Esophagus squamous epithelium (tissue), 4 donors: Measurements from ENCODE around the gene BMPER.

Experiments
- CTCF ChIP-seq, 6 experiments: fragments of 450-650 bp in 4 of 6; fragments of 200-600 bp in 2 of 6; sonication (generic) in 2 of 6; IDR thresholded peaks; one replicate each; pipeline ENCODE4 v1.5.1; 2016 to 2019; ENCODE audit warnings: antibody characterized with exemption in 6 of 6, mild to moderate bottlenecking in 4 of 6, moderate library complexity in 4 of 6
- POLR2A ChIP-seq, 4 donors: fragments of 450-650 bp; IDR thresholded peaks; one replicate each; pipeline ENCODE4 v1.6.1; 2017; ENCODE audit warnings: antibody characterized with exemption in 4 of 4, mild to moderate bottlenecking in 4 of 4, moderate library complexity in 3 of 4

GRCh38 chr7:34062826-34063225 lies 157.5 kb downstream of the BMPER start:
- TF ChIP-seq CTCF (IDR thresholded peaks at IDR 0.05): no peak
- no peak for TF ChIP-seq POLR2A (IDR thresholded peaks at IDR 0.05)
